OCI-LY3 (cell line): ENCODE data around the gene MAMSTR.

Experiments used
- EZH2phosphoT487 ChIP-seq: fragments of 200-600 bp; shearing (Covaris generic); IDR thresholded peaks from 2 replicates; pipeline ENCODE4 v1.6.1; 2018; ENCODE audit warnings: antibody characterized with exemption, mixed run types, low read depth
- TF ChIP-seq, protein P1 (sequence below): fragments of 200-600, 300-600 bp; sonication (generic); IDR thresholded peaks from 2 replicates; pipeline ENCODE4 v1.5.1; 2014; ENCODE audit warnings: antibody characterized with exemption, low read length, low read depth

DNA sequence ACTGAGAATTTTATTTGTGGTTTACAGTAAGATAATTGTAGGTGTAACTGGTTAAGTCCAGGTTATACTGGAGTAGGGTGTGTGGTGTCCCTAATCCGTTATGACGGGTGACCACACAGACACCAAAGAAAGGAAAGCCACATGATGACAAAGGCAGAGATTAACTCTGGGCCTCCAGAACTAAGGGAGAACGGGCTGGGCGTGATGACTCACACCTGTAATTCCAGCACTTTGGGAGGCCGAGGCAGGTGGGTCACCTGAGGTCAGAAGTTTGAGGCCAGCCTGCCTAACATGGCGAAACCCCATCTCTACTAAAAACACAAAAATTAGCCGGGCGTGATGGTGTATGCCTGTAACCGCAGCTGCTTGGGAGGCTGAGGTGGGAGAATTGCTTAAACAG, 33.9 kb downstream of the MAMSTR start:
- TF ChIP-seq, protein P1, sequence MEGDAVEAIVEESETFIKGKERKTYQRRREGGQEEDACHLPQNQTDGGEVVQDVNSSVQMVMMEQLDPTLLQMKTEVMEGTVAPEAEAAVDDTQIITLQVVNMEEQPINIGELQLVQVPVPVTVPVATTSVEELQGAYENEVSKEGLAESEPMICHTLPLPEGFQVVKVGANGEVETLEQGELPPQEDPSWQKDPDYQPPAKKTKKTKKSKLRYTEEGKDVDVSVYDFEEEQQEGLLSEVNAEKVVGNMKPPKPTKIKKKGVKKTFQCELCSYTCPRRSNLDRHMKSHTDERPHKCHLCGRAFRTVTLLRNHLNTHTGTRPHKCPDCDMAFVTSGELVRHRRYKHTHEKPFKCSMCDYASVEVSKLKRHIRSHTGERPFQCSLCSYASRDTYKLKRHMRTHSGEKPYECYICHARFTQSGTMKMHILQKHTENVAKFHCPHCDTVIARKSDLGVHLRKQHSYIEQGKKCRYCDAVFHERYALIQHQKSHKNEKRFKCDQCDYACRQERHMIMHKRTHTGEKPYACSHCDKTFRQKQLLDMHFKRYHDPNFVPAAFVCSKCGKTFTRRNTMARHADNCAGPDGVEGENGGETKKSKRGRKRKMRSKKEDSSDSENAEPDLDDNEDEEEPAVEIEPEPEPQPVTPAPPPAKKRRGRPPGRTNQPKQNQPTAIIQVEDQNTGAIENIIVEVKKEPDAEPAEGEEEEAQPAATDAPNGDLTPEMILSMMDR: no peak
- no peak for TF ChIP-seq EZH2phosphoT487
